Heart left ventricle (tissue), 16 donors: ENCODE data around the gene RIPK4. TPM values are rescaled to one million over a fixed set of nuclear protein-coding genes. Genes with fewer than 3 reads are reported as not detected.

Experiments used
- ATAC-seq, 4 donors: fragments of 200-7000 bp; cut with Tn5 transposase; one replicate each; pipeline ENCODE4 v1.9.1; 2020 to 2022; ENCODE audit warnings: moderate library complexity in 4 of 4, mild to moderate bottlenecking in 3 of 4, moderate number of reproducible peaks in 1 of 4
- DNase-seq, 5 donors: peaks; one replicate each; pipeline ENCODE4 v3.0.0-alpha.2; 2020
- H3K27ac ChIP-seq, 12 donors: fragments of 200-600 bp; sonication (generic) in 4 of 12; one replicate each; pipeline versions ENCODE4 v1.5.0 to v1.8.0; 2016 to 2022; ENCODE audit warnings: mild to moderate bottlenecking in 2 of 12
- H3K27me3 ChIP-seq, 9 donors: fragments of 200-600 bp; sonication (generic) in 2 of 9; one replicate each; pipeline versions ENCODE4 v1.5.1 to v1.8.0; 2016 to 2022; ENCODE audit warnings: mild to moderate bottlenecking in 3 of 9
- H3K36me3 ChIP-seq, 9 donors: fragments of 200-600 bp; sonication (generic) in 2 of 9; one replicate each; pipeline versions ENCODE4 v1.5.0 to v1.8.0; 2018 to 2022; ENCODE audit warnings: mild to moderate bottlenecking in 2 of 9
- H3K4me1 ChIP-seq, 12 donors: fragments of 200-600 bp; sonication (generic) in 4 of 12; one replicate each; pipeline versions ENCODE4 v1.5.0 to v1.8.0; 2016 to 2022; ENCODE audit warnings: mild to moderate bottlenecking in 3 of 12
- H3K4me3 ChIP-seq, 12 donors: fragments of 200-600 bp; sonication (generic) in 4 of 12; one replicate each; pipeline versions ENCODE4 v1.5.0 to v1.8.0; 2017 to 2022; ENCODE audit warnings: mild to moderate bottlenecking in 9 of 12, moderate library complexity in 4 of 12
- H3K9me3 ChIP-seq, 12 donors: fragments of 200-600 bp; sonication (generic) in 4 of 12; one replicate each; pipeline versions ENCODE4 v1.5.0 to v1.8.0; 2016 to 2022; ENCODE audit warnings: mild to moderate bottlenecking in 1 of 12
- POLR2A ChIP-seq, 2 donors: fragments of 450-650 bp; IDR thresholded peaks; one replicate each; pipeline ENCODE4 v1.6.1; 2017; ENCODE audit warnings: antibody characterized with exemption in 2 of 2, mild to moderate bottlenecking in 2 of 2, moderate library complexity in 2 of 2
- WGBS, 4 donors: extraction: QIAGEN DNeasy Blood & Tissue Kit in 2 of 4; methylation state at CpG; one replicate each; pipeline versions ENCODE4 v1.1.5 to v1.1.7; 2013 to 2018; 5-methylcytosine and 5-hydroxymethylcytosine counted together
- intact Hi-C, 10 donors: fragments of 100-400 bp; cut with DNase I; formaldehyde crosslinking; loops; one replicate each; pipeline versions ENCODE4 v1.11.1 to v1.14.2; 2022
- polyA plus RNA-seq, 2 donors: library from polyadenylated mRNA; stranded (reverse); fragments of 200-250 nt; gene quantifications; one replicate each; pipeline ENCODE4 v1.2.3, GENCODE V29; 2013
- total RNA-seq, 9 donors: library from RNA; depleted of rRNA in 2 of 9; stranded (reverse); fragments of >200 nt in 2 of 9; fragmentation: NEBNext Ultra II Directional in 3 of 9; extraction: Animal tissue kit (Norgen Biotek cat#: 25700) in 3 of 9; gene quantifications; one replicate each; pipeline versions ENCODE4 v1.1.0 to v1.2.4, GENCODE V29; 2016 to 2023
- TF ChIP-seq, protein P1 (sequence below), 12 donors: fragments of 200-600 bp; sonication (generic) in 4 of 12; IDR thresholded peaks; one replicate each; pipeline versions ENCODE4 v1.5.0 to v1.8.0; 2018 to 2022; ENCODE audit warnings: antibody characterized with exemption in 12 of 12, mild to moderate bottlenecking in 5 of 12
- donor health status: ischemic (EF 13 %, LVEDD 7.1; RV severe dilation, severe dysfunction).
- donor health status: healthy with polysubstance abuse.
- donor health status: DM: no; HTN: yes; CAD: no.
- donor health status: DM: no; HTN: no; CAD: no.
- donor health status: ischemic (EF 25% LVEDD 6.9; RV normal size, moderate dysfunction).
- donor health status: ischemic (EF 25% LVEDD 5.7; RV mildly dilated, moderate dysfunction).
- donor health status: healthy.
- donor health status: DM: yes; HTN: yes; CAD: no.
- donor health status: ischemic (EF 35%, LVEDD 5.7; RV mildly dilated, moderate dysfunction).
- donor health status: nonischemic (EF 11% LVEDD 7.7; RV severe dilation, severe dysfunction).
- donor health status: DM: yes; HTN: yes; CAD: no.
- donor health status: PGD.
- donor health status: ischemic (EF 29% LVEDD 5.4; RV normal size, mild dysfunction).
- donor health status: nonischemic (EF 23%, LVEDD 6.1; RV moderate dilation, normal function).

RIPK4 gene
- total and polyA plus RNA-seq, 11 donors: 0.04 to 2.0 (median 0.08) TPM; not detected in 2

GRCh38 chr21:41722052-41723018 lies 44.5 kb downstream of the RIPK4 start:
- Histone ChIP-seq H3K4me1 (peaks cover 0 to 9% (median 0%) of the 10 kb centered on the region in 12 donors), H3K4me3 (no peak overlapping the region), H3K27ac (no peak overlapping the region), H3K36me3 (no peaks in the 10 kb centered on the region), H3K9me3 (no peaks in the 10 kb centered on the region), H3K27me3 (peaks cover 0 to 44% (median 15%) of the 10 kb centered on the region in 9 donors)
- no peak for ATAC-seq
- no peak for DNase-seq
- intact Hi-C loops: no loop called here
- TF ChIP-seq, protein P1, sequence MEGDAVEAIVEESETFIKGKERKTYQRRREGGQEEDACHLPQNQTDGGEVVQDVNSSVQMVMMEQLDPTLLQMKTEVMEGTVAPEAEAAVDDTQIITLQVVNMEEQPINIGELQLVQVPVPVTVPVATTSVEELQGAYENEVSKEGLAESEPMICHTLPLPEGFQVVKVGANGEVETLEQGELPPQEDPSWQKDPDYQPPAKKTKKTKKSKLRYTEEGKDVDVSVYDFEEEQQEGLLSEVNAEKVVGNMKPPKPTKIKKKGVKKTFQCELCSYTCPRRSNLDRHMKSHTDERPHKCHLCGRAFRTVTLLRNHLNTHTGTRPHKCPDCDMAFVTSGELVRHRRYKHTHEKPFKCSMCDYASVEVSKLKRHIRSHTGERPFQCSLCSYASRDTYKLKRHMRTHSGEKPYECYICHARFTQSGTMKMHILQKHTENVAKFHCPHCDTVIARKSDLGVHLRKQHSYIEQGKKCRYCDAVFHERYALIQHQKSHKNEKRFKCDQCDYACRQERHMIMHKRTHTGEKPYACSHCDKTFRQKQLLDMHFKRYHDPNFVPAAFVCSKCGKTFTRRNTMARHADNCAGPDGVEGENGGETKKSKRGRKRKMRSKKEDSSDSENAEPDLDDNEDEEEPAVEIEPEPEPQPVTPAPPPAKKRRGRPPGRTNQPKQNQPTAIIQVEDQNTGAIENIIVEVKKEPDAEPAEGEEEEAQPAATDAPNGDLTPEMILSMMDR (IDR thresholded peaks at IDR 0.05): no peak
- TF ChIP-seq POLR2A (IDR thresholded peaks at IDR 0.05): no peak
- 70 to 86% (median 77%) methylated on average over 18 to 20 of the region's 20 CpGs for WGBS, 4 donors

DNA sequence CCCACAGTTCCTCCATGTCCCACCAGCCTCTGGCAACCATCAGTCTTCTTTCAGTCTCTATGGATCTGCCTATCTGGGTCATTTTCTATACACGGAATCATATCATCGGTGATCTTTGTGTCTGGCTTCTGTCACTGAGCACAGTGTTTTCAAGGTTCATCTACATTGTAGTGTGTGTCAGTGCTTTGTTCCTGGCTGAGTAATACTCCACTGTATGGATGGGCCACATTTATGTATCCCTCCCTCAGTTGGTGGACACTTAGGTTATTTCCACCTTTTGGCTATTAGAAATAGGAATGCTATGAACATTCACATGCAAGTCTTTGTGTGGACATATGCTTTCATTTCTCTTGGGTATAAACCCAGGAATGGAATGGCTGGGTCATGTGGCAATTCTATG lies 46.6 kb downstream of the RIPK4 start:
- intact Hi-C loops: no loop called here

GRCh38 chr21:41719691-41720090 lies 47.2 kb downstream of the RIPK4 start:
- WGBS, 4 donors: 77 to 83% (median 79%) methylated on average over 5 to 6 of the region's 6 CpGs
- Histone ChIP-seq H3K9me3 (no peaks in the 10 kb centered on the region), H3K4me1 (no peaks in the 10 kb centered on the region), H3K4me3 (no peak overlapping the region), H3K27me3 (peaks cover 0 to 51% (median 18%) of the 10 kb centered on the region in 9 donors), H3K27ac (no peak overlapping the region), H3K36me3 (no peaks in the 10 kb centered on the region)
- intact Hi-C loops: loop anchor here in 1 of 10 donors (10.0 kb wide), 1 partner anchor 65 kb away; no protein-coding TSS in a partner anchor
- DNase-seq (no peak), ATAC-seq (no peak)
- TF ChIP-seq POLR2A (IDR thresholded peaks at IDR 0.05): no peak
- TF ChIP-seq, protein P1 (IDR thresholded peaks at IDR 0.05): no peak

More for the DNA sequence above, 46.6 kb downstream of the RIPK4 start:
- H3K27me3 ChIP-seq: peaks cover 0 to 48% (median 12%) of the 10 kb centered on the region in 9 donors
- no peak overlapping the region for H3K27ac ChIP-seq
- WGBS, 4 donors: 68 to 91% (median 87%) methylated on average over 2 of the region's 2 CpGs
- H3K36me3 ChIP-seq: no peaks in the 10 kb centered on the region
- no peaks in the 10 kb centered on the region for H3K9me3 ChIP-seq
- H3K4me3 ChIP-seq: no peak overlapping the region
- no peak for ATAC-seq
- no peaks in the 10 kb centered on the region for H3K4me1 ChIP-seq
- no peak for TF ChIP-seq POLR2A (IDR thresholded peaks at IDR 0.05)
- TF ChIP-seq, protein P1 (IDR thresholded peaks at IDR 0.05): no peak
- DNase-seq: no peak

- Histone ChIP-seq H3K4me1 (no peaks in the 10 kb centered on the region), H3K27ac (no peak overlapping the region), H3K27me3 (peaks cover 0 to 53% (median 27%) of the 10 kb centered on the region in 9 donors), H3K36me3 (no peaks in the 10 kb centered on the region), H3K4me3 (no peak overlapping the region), H3K9me3 (no peaks in the 10 kb centered on the region)
- no peak for TF ChIP-seq POLR2A (IDR thresholded peaks at IDR 0.05)
- TF ChIP-seq, protein P1 (IDR thresholded peaks at IDR 0.05): no peak
- ATAC-seq (no peak), DNase-seq (no peak)
- intact Hi-C loops: loop anchor here in 1 of 10 donors (10.0 kb wide), 1 partner anchor 63 kb away; no protein-coding TSS in a partner anchor
- WGBS, 4 donors: 82 to 87% (median 84%) methylated on average over 15 of the region's 15 CpGs
These were observed 49.1 kb downstream of the RIPK4 start for GRCh38 chr21:41717573-41718330.
